Measurements from ENCODE around the gene ANKMY1. TPM values are rescaled to one million over a fixed set of nuclear protein-coding genes. Genes with fewer than 3 reads are reported as not detected.

Gene ANKMY1
- total RNA-seq, 2 experiments from 2014 or later, result 25.7 to 26.2 TPM

GRCh38 chr2:240513549-240514287, 44.1 kb downstream of the ANKMY1 start:
- H3K4me1 Mint-ChIP-seq (ENCODE audit: low read depth), result peaks cover 6% of the 10 kb centered on the region
- H3K36me3 Mint-ChIP-seq (ENCODE audit: low read depth), result peaks cover 14% of the 10 kb centered on the region
- no peaks in the 10 kb centered on the region for H3K9me3 Mint-ChIP-seq
- peak; percentile 90 for TF ChIP-seq CTCF (IDR thresholded peaks at IDR 0.05)
- peak; percentile 99 for ATAC-seq (ENCODE audit: poor library complexity)
- ChIA-PET CTCF (interaction anchor here (0.6 to 1.6 kb wide), 12 partner anchors 9 to 316 kb away, joined by 3 to 31 read pairs (median 4); partner anchors contain the start of genes ANKMY1, CAPN10, DUSP28 and GPR35), POLR2A (interaction anchor here (0.6 to 2.0 kb wide), 6 partner anchors 47 to 327 kb away, joined by 3 to 18 read pairs (median 5); partner anchors contain the start of genes CAPN10, DUSP28 and RNPEPL1)
- Histone ChIP-seq H3K27me3 (ENCODE audit: control insufficient read depth in 1 of 2, insufficient read depth in 2 of 2, low read length in 2 of 2) (no peaks in the 10 kb centered on the region), H3K27ac (ENCODE audit: low read depth in 1 of 2, low read length in 2 of 2) (no peak overlapping the region), H3K4me1 (ENCODE audit: insufficient read depth, low read length) (peaks cover 15% of the 10 kb centered on the region), H3K9me3 (ENCODE audit: control insufficient read depth in 1 of 2, insufficient read depth in 1 of 2, low read length in 2 of 2) (no peaks in the 10 kb centered on the region), H3K36me3 (ENCODE audit: insufficient read depth, low read length) (peaks cover 25% of the 10 kb centered on the region), H3K4me3 (ENCODE audit: low read length) (no peak overlapping the region)
- H3K4me3 Mint-ChIP-seq, result no peak overlapping the region
- intact Hi-C loops (cut with DNase I, micrococcal nuclease), result loop anchor here (1.0 to 10.0 kb wide), 9 partner anchors 44 to 327 kb away; partner anchors contain the start of genes ANKMY1 (in 1 of the 2), CAPN10 (in 1 of the 2), DUSP28 (in 1 of the 2) and RNPEPL1 (in 1 of the 2)
- peak overlapping the region; percentile 55 for H3K27ac Mint-ChIP-seq
- DNase-seq, result peak; percentile 76 to 92 (median 80)
- no peaks in the 10 kb centered on the region for H3K27me3 Mint-ChIP-seq

GRCh38 chr2:240512666-240513535, 44.9 kb downstream of the ANKMY1 start:
- Histone ChIP-seq H3K27ac (ENCODE audit: low read depth in 1 of 2, low read length in 2 of 2) (no peak overlapping the region), H3K36me3 (ENCODE audit: insufficient read depth, low read length) (peaks cover 24% of the 10 kb centered on the region), H3K4me3 (ENCODE audit: low read length) (no peak overlapping the region), H3K27me3 (ENCODE audit: control insufficient read depth in 1 of 2, insufficient read depth in 2 of 2, low read length in 2 of 2) (no peaks in the 10 kb centered on the region), H3K4me1 (ENCODE audit: insufficient read depth, low read length) (peaks cover 15% of the 10 kb centered on the region), H3K9me3 (ENCODE audit: control insufficient read depth in 1 of 2, insufficient read depth in 1 of 2, low read length in 2 of 2) (no peaks in the 10 kb centered on the region)
- Mint-ChIP-seq H3K4me3 (no peak overlapping the region), H3K9me3 (no peaks in the 10 kb centered on the region), H3K27ac (no peak overlapping the region), H3K4me1 (ENCODE audit: low read depth) (peaks cover 6% of the 10 kb centered on the region), H3K36me3 (ENCODE audit: low read depth) (peaks cover 22% of the 10 kb centered on the region), H3K27me3 (no peaks in the 10 kb centered on the region)
- peak in 1 of 14 experiments; percentile 15 for DNase-seq
- no peak for ATAC-seq (ENCODE audit: poor library complexity)
- intact Hi-C loops (cut with DNase I, micrococcal nuclease), result loop anchor here (2.0 to 10.0 kb wide), 5 partner anchors 44 to 328 kb away; partner anchors contain the start of genes ANKMY1 (in 1 of the 2), DUSP28 (in 1 of the 2) and RNPEPL1 (in 1 of the 2)
- ChIA-PET CTCF (interaction anchor here (1.3 to 1.6 kb wide), 3 partner anchors 67 to 108 kb away, joined by 8 to 22 read pairs (median 18); partner anchors contain the start of gene CAPN10), POLR2A (interaction anchor here (2.0 kb wide), 1 partner anchor 53 kb away, joined by 18 read pairs; no protein-coding TSS in a partner anchor)
- TF ChIP-seq CTCF (IDR thresholded peaks at IDR 0.05), result no peak

- no peak for ATAC-seq (ENCODE audit: poor library complexity)
Observed at GRCh38 chr2:240512109-240512485, 45.7 kb downstream of the ANKMY1 start.

More at GRCh38 chr2:240512109-240512485, 45.7 kb downstream of the ANKMY1 start:
- Mint-ChIP-seq H3K4me1 (ENCODE audit: low read depth) (peaks cover 6% of the 10 kb centered on the region), H3K27ac (no peak overlapping the region), H3K9me3 (no peaks in the 10 kb centered on the region), H3K36me3 (ENCODE audit: low read depth) (peaks cover 22% of the 10 kb centered on the region), H3K4me3 (no peak overlapping the region), H3K27me3 (no peaks in the 10 kb centered on the region)
- Histone ChIP-seq H3K27me3 (ENCODE audit: control insufficient read depth in 1 of 2, insufficient read depth in 2 of 2, low read length in 2 of 2) (no peaks in the 10 kb centered on the region), H3K9me3 (ENCODE audit: control insufficient read depth in 1 of 2, insufficient read depth in 1 of 2, low read length in 2 of 2) (no peaks in the 10 kb centered on the region), H3K27ac (ENCODE audit: low read depth in 1 of 2, low read length in 2 of 2) (no peak overlapping the region), H3K4me1 (ENCODE audit: insufficient read depth, low read length) (peaks cover 15% of the 10 kb centered on the region), H3K36me3 (ENCODE audit: insufficient read depth, low read length) (peaks cover 24% of the 10 kb centered on the region), H3K4me3 (ENCODE audit: low read length) (no peak overlapping the region)
- peak in 1 of 14 experiments; percentile 12 for DNase-seq
- ChIA-PET CTCF (no interaction called here), POLR2A (no interaction called here)
- TF ChIP-seq CTCF (IDR thresholded peaks at IDR 0.05), result no peak
- intact Hi-C loops (cut with DNase I, micrococcal nuclease), result loop anchor here (2.0 to 10.0 kb wide), 5 partner anchors 45 to 329 kb away; partner anchors contain the start of genes ANKMY1 (in 1 of the 2), DUSP28 (in 1 of the 2) and RNPEPL1 (in 1 of the 2)
